Prostate gland (tissue), 2 donors: ENCODE results near the gene CTBP2. TPM values are rescaled to one million over a fixed set of nuclear protein-coding genes. Genes with fewer than 3 reads are reported as not detected.

Source experiments
- DNase-seq: peaks from one replicate; pipeline ENCODE4 v3.0.0-alpha.2; 2019; ENCODE audit warnings: low spot score
- H3K27ac ChIP-seq, 2 donors: fragments of 200-600 bp; sonication (generic); 2 replicates each; pipeline ENCODE4 v1.5.1; 2017 to 2019
- H3K27me3 ChIP-seq: fragments of 200-600 bp; sonication (generic); replicated peaks from 2 replicates; pipeline ENCODE4 v1.5.1; 2019; ENCODE audit not compliant: insufficient read depth
- H3K36me3 ChIP-seq, 2 donors: fragments of 200-600 bp; sonication (generic); 1 replicate in 1 of 2; 2 replicates in 1 of 2; pipeline versions ENCODE4 v1.5.1 to v1.8.1; 2017 to 2019
- H3K4me1 ChIP-seq: fragments of 200-600 bp; sonication (generic); replicated peaks from 2 replicates; pipeline ENCODE4 v1.5.1; 2019
- H3K4me3 ChIP-seq, 2 donors: fragments of 200-600 bp; sonication (generic); 2 replicates each; pipeline ENCODE4 v1.5.1; 2017 to 2019
- H3K9me3 ChIP-seq: fragments of 200-600 bp; sonication (generic); 2 replicates; pipeline ENCODE4 v1.5.1; 2017
- CTCF ChIP-seq, 4 experiments: fragments of 200-600 bp in 2 of 4; fragments of 450-650 bp in 2 of 4; sonication (generic) in 2 of 4; IDR thresholded peaks; 1 replicate in 3 of 4; 2 replicates in 1 of 4; pipeline ENCODE4 v1.5.1; 2016 to 2019; ENCODE audit warnings: antibody characterized with exemption in 4 of 4, mild to moderate bottlenecking in 2 of 4, moderate library complexity in 2 of 4
- POLR2A ChIP-seq: fragments of 450-650 bp; IDR thresholded peaks from one replicate; pipeline ENCODE4 v1.6.1; 2016; ENCODE audit warnings: antibody characterized with exemption, mild to moderate bottlenecking
- POLR2AphosphoS5 ChIP-seq: sonication (generic); formaldehyde crosslinking; IDR thresholded peaks from one replicate; pipeline ENCODE4 v1.6.1; 2017; ENCODE audit warnings: antibody characterized with exemption
- WGBS: methylation state at CpG from one replicate; pipeline ENCODE4 v1.1.5; 2018; 5-methylcytosine and 5-hydroxymethylcytosine counted together
- intact Hi-C: fragments of 100-400 bp; cut with DNase I; formaldehyde crosslinking; loops from one replicate; pipeline ENCODE4 v1.14.2; 2022
- total RNA-seq, 2 donors: library from RNA; depleted of rRNA; stranded (reverse); fragments of >200 nt; gene quantifications; one replicate each; pipeline ENCODE4 v1.1.0, GENCODE V29; 2016

Gene CTBP2
- total RNA-seq, 2 donors from 2014 or later, result 70.2 to 89.7 TPM

- TF ChIP-seq POLR2AphosphoS5 (no peak), CTCF (IDR thresholded peaks at IDR 0.05) (no peak), POLR2A (no peak)
- Histone ChIP-seq H3K27me3 (no peaks in the 10 kb centered on the region), H3K4me3 (no peak overlapping the region), H3K27ac (peak overlapping the region; percentile 69 to 80), H3K4me1 (peaks cover 9% of the 10 kb centered on the region), H3K36me3 (no peaks in the 10 kb centered on the region), H3K9me3 (no peaks in the 10 kb centered on the region)
- 64% methylated on average over 6 of the region's 6 CpGs for WGBS
- intact Hi-C loops, result no loop called here
- DNase-seq, result no peak
Measured at GRCh38 chr10:125007436-125007835, 152.9 kb downstream of the CTBP2 start.

GRCh38 chr10:125006921-125007426 is 153.4 kb downstream of the CTBP2 start:
- H3K36me3 ChIP-seq, result no peaks in the 10 kb centered on the region

GRCh38 chr10:125006188-125006680 is 154.1 kb downstream of the CTBP2 start:
- H3K27ac ChIP-seq, result peak overlapping the region; percentile 20 to 80
- no peak for DNase-seq
- no peaks in the 10 kb centered on the region for H3K27me3 ChIP-seq
- 80% methylated on average over 9 of the region's 9 CpGs for WGBS
- no peaks in the 10 kb centered on the region for H3K9me3 ChIP-seq
- H3K36me3 ChIP-seq, result no peaks in the 10 kb centered on the region
- no peak overlapping the region for H3K4me3 ChIP-seq
- TF ChIP-seq POLR2A (no peak), CTCF (IDR thresholded peaks at IDR 0.05) (no peak), POLR2AphosphoS5 (no peak)
- peaks cover 16% of the 10 kb centered on the region for H3K4me1 ChIP-seq
- intact Hi-C loops, result no loop called here

More at GRCh38 chr10:125006921-125007426, 153.4 kb downstream of the CTBP2 start:
- no peak overlapping the region for H3K4me3 ChIP-seq
- intact Hi-C loops, result no loop called here
- TF ChIP-seq CTCF (IDR thresholded peaks at IDR 0.05) (no peak), POLR2AphosphoS5 (peak; percentile 29), POLR2A (no peak)
- no peak for DNase-seq
- H3K27me3 ChIP-seq, result no peaks in the 10 kb centered on the region
- no peaks in the 10 kb centered on the region for H3K9me3 ChIP-seq
- peaks cover 9% of the 10 kb centered on the region for H3K4me1 ChIP-seq
- WGBS, result 50% methylated on average over 19 of the region's 19 CpGs
- peak overlapping the region; percentile 69 to 80 for H3K27ac ChIP-seq

- no peak for TF ChIP-seq CTCF (IDR thresholded peaks at IDR 0.05)
- TF ChIP-seq POLR2A, result no peak
- no peak for TF ChIP-seq POLR2AphosphoS5
- H3K9me3 ChIP-seq, result no peaks in the 10 kb centered on the region
- DNase-seq, result no peak
- no peaks in the 10 kb centered on the region for H3K27me3 ChIP-seq
- peaks cover 23% of the 10 kb centered on the region for H3K4me1 ChIP-seq
- intact Hi-C loops, result no loop called here
- no peak overlapping the region for H3K4me3 ChIP-seq
- H3K36me3 ChIP-seq, result no peaks in the 10 kb centered on the region
- 94% methylated on average over 34 of the region's 36 CpGs for WGBS
- H3K27ac ChIP-seq, result peak overlapping the region in 1 of 2 donors; percentile 80
Measured at GRCh38 chr10:125005312-125006187, 154.8 kb downstream of the CTBP2 start.
